ENCODE measurements around the gene FGF13. TPM values are rescaled to one million over a fixed set of nuclear protein-coding genes. Genes with fewer than 3 reads are reported as not detected.

The FGF13 gene
- polyA plus RNA-seq, 3 donors = not detected

- H4K20me1 ChIP-seq (ENCODE audit: insufficient read depth, low read length) = no peaks in the 10 kb centered on the region
- no peak overlapping the region for H3K4me3 ChIP-seq (replicated peaks in 1 of 3; ENCODE audit: low read depth in 2 of 3, low read length in 3 of 3)
- H3K9ac ChIP-seq (ENCODE audit: insufficient read depth, low read length, poor library complexity, severe bottlenecking) = no peak overlapping the region
- no peaks in the 10 kb centered on the region for H3K9me3 ChIP-seq (replicated peaks in 1 of 2; ENCODE audit: control insufficient read depth in 1 of 2, insufficient read depth in 1 of 2, low read length in 2 of 2)
- no peak overlapping the region for H3K4me3 Mint-ChIP-seq
- intact Hi-C loops (cut with micrococcal nuclease) = no loop called here
- no peak overlapping the region for H3K27ac ChIP-seq (ENCODE audit: low read depth in 1 of 2, low read length in 2 of 2)
- no peak overlapping the region for H3K4me2 ChIP-seq (replicated peaks; ENCODE audit: extremely low read depth, low read length, poor library complexity, severe bottlenecking)
- no peak for DNase-seq
- no peaks in the 10 kb centered on the region for H3K27me3 ChIP-seq (ENCODE audit: control insufficient read depth in 2 of 2, insufficient read depth in 2 of 2, low read length in 2 of 2)
- no peaks in the 10 kb centered on the region for H3K36me3 Mint-ChIP-seq
- no peaks in the 10 kb centered on the region for H3K79me2 ChIP-seq (ENCODE audit: insufficient read depth, low read length)
- H3K4me1 Mint-ChIP-seq = no peaks in the 10 kb centered on the region
- H3K9me3 Mint-ChIP-seq = no peaks in the 10 kb centered on the region
- peaks cover 2 to 5% (median 4%) of the 10 kb centered on the region in 3 donors for H3K27me3 Mint-ChIP-seq (ENCODE audit: low read depth in 3 of 3)
- H3K27ac Mint-ChIP-seq = no peak overlapping the region
- no peaks in the 10 kb centered on the region for H3K36me3 ChIP-seq (replicated peaks in 1 of 2; ENCODE audit: control insufficient read depth in 1 of 2, insufficient read depth in 2 of 2, low read length in 2 of 2)
- WGBS (ENCODE audit: insufficient coverage) = no CpG with 5 or more reads among the region's 3 CpGs
- H3K4me1 ChIP-seq (ENCODE audit: control insufficient read depth in 1 of 2, insufficient read depth in 2 of 2, low read length in 2 of 2) = no peaks in the 10 kb centered on the region
- TF ChIP-seq CTCF (IDR thresholded peaks at IDR 0.05) = peak; percentile 54
- no peak overlapping the region for H2AFZ ChIP-seq (ENCODE audit: insufficient read depth, low read depth, low read length, poor library complexity, severe bottlenecking)
Observed at GRCh38 chrX:138748480-138748879, 37.0 kb upstream of the FGF13 start.

GRCh38 chrX:138745196-138745595, 33.7 kb upstream of the FGF13 start:
- Histone ChIP-seq H3K27me3 (ENCODE audit: control insufficient read depth in 2 of 2, insufficient read depth in 2 of 2, low read length in 2 of 2) (peaks cover 0 to 2% of the 10 kb centered on the region in 2 donors), H4K20me1 (ENCODE audit: insufficient read depth, low read length) (no peaks in the 10 kb centered on the region), H2AFZ (ENCODE audit: insufficient read depth, low read depth, low read length, poor library complexity, severe bottlenecking) (no peak overlapping the region), H3K36me3 (replicated peaks in 1 of 2; ENCODE audit: control insufficient read depth in 1 of 2, insufficient read depth in 2 of 2, low read length in 2 of 2) (no peaks in the 10 kb centered on the region), H3K9ac (ENCODE audit: insufficient read depth, low read length, poor library complexity, severe bottlenecking) (no peak overlapping the region), H3K4me3 (replicated peaks in 1 of 3; ENCODE audit: low read depth in 2 of 3, low read length in 3 of 3) (no peak overlapping the region), H3K79me2 (ENCODE audit: insufficient read depth, low read length) (no peaks in the 10 kb centered on the region), H3K9me3 (replicated peaks in 1 of 2; ENCODE audit: control insufficient read depth in 1 of 2, insufficient read depth in 1 of 2, low read length in 2 of 2) (no peaks in the 10 kb centered on the region), H3K4me1 (ENCODE audit: control insufficient read depth in 1 of 2, insufficient read depth in 2 of 2, low read length in 2 of 2) (no peaks in the 10 kb centered on the region), H3K4me2 (replicated peaks; ENCODE audit: extremely low read depth, low read length, poor library complexity, severe bottlenecking) (no peak overlapping the region), H3K27ac (ENCODE audit: low read depth in 1 of 2, low read length in 2 of 2) (no peak overlapping the region)
- intact Hi-C loops (cut with micrococcal nuclease) = no loop called here
- no peak overlapping the region for H3K4me3 Mint-ChIP-seq
- WGBS (ENCODE audit: insufficient coverage) = no CpG with 5 or more reads among the region's 7 CpGs
- peaks cover 0 to 6% (median 2%) of the 10 kb centered on the region in 3 donors for H3K27me3 Mint-ChIP-seq (ENCODE audit: low read depth in 3 of 3)
- peak; percentile 25 to 41 (median 30) for DNase-seq
- H3K27ac Mint-ChIP-seq = no peak overlapping the region
- H3K4me1 Mint-ChIP-seq = no peaks in the 10 kb centered on the region
- H3K9me3 Mint-ChIP-seq = no peaks in the 10 kb centered on the region
- H3K36me3 Mint-ChIP-seq = no peaks in the 10 kb centered on the region
- TF ChIP-seq CTCF (IDR thresholded peaks at IDR 0.05) = peak; percentile 63

All from CD14-positive monocyte (primary cell).